NCI-H460 (cell line): ENCODE measurements around the gene FXYD6. TPM values are rescaled to one million over a fixed set of nuclear protein-coding genes. Genes with fewer than 3 reads are reported as not detected.
"Not testable (repeated sequence)": the region's sequence is repeated elsewhere in the genome, so short reads cannot be mapped to it uniquely, and the experiment has no call there.

Experiments used
- DNase-seq: peaks from one replicate; pipeline ENCODE4 v3.0.0-alpha.2; 2016; ENCODE audit warnings: low read depth; ENCODE audit errors: extremely low read depth
- total RNA-seq: library from RNA; depleted of rRNA; stranded (reverse); fragments of >200 nt; shearing (Covaris generic); gene quantifications from 2 replicates; pipeline ENCODE4 v1.2.3, GENCODE V29; 2014

The FXYD6 gene
- total RNA-seq, 1 experiment from 2014 or later = not detected

GRCh38 chr11:117871784-117872183, 4.7 kb downstream of the FXYD6 start:
- no peak for DNase-seq

DNA sequence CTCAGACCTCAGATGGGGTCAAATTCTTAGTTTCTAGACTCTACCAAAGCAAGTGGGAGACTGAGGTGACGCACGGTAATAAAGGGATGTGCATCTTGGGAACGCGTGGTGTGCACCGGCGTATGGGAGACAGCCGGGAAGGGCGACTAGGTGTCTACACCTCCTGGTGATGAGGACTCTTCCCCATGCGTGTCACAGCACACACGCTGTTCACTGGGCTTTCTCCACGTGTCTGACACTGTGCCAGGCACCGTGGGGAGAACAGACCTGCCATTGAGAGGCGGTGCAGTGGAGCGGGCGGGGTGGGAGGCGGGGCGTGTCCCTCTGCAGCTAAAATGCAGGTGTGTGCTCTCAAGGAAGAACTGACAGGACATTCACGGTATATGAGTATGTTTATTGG, 5.3 kb downstream of the FXYD6 start:
- no peak for DNase-seq

DNA sequence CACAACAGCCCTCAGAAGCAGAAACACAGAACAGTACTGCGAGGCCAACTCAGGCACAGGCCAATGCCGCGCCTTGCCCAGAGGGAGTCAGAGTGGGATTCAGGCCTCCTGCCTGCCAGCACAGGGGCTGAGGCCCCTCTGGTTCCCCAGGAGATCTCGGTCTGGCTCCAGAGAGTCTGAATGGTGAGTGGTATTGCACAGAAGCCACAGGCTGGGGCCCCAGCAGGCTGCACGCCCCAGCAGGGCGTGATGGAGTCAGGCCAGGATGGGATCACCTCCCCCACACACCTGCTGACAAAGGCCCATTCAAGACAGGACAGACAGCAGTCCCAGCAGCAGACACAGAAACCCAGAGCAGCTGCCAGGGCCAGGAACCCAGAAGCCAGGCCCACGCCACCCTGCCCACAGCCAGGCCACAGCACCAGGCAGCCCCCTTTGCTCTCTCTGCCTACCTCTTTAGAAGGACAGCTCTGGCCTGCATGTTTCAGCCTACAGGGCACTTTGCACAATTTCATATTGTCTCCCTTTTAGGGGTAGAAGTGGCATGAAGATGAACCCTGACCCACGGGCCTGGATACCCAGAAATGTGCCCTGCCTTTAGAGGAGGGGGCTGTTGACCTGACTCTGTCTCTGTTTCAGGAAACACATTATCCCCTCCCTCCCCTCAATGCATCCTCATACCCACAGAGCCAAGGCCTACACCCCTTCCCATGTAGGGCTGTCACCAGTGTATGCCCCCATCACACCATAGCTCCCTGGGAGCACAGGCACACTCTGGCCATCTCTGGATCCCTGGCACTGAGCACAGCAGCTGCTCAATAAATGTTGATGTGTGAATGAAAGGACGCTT, 6.1 kb downstream of the FXYD6 start:
- DNase-seq = no peak

- no peak for DNase-seq
Measured at GRCh38 chr11:117869604-117870003, 6.9 kb downstream of the FXYD6 start.

- no peak for DNase-seq
Measured at GRCh38 chr11:117868815-117869561, 7.5 kb downstream of the FXYD6 start.

DNA sequence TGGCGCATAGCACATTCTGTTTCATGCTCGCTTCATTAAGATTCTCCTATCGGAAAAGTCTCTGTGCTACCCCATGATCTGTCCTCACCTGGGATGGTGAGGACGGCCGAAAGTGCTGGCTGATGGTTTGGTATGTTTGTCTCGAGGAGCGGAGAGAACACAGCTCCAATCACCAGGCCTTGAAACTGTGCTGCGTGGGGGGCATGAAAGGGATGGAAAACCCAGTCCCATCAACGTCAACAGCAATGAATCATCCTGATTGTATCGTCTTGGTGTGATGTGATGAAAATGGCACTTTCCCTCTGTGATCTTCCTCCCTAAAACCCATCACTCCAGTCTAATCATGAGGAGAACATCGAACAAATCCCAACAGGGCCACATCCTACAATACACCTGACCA, 8.4 kb downstream of the FXYD6 start:
- no peak for DNase-seq

GRCh38 chr11:117866526-117866925, 9.9 kb downstream of the FXYD6 start:
- no peak for DNase-seq

- DNase-seq = not testable (repeated sequence)
Measured at GRCh38 chr11:117865546-117865945, 10.9 kb downstream of the FXYD6 start.

DNA sequence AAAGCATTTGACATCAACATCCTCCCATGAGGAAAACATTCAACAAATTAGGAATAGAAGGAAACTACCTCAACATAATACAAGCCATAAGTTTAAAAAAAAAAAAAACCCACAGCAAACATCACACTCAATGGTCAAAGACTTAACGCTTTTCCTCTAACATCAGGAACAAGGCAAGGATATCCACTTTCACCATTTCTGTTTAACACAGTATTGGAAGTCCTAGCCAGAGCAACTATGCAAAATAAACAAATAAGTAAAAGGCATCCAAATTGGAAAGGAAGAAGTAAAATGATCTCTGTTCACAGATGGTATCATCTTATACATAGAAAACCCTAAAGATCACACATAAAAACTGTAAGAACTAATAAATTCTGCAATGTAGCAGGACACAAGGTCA, 13.1 kb downstream of the FXYD6 start:
- no peak for DNase-seq

DNA sequence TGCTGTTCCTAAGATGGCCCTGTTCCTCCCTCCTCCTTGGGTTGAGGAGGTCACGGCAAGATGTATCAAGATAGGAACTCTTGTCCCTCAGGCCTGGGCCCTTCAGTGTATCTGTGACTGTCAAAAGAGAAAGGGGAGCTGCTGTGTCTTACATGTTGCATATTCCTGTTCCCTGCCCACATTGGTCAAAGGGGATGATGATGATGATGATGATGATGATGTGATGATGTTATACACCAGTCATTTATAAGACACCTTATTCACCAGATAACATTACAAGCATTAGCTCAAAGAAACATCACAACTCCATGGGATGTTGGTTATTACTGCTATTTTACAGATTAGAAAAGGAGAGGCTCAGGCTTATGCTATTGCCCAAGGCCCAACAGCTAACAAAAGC, 13.7 kb downstream of the FXYD6 start:
- no peak for DNase-seq

DNA sequence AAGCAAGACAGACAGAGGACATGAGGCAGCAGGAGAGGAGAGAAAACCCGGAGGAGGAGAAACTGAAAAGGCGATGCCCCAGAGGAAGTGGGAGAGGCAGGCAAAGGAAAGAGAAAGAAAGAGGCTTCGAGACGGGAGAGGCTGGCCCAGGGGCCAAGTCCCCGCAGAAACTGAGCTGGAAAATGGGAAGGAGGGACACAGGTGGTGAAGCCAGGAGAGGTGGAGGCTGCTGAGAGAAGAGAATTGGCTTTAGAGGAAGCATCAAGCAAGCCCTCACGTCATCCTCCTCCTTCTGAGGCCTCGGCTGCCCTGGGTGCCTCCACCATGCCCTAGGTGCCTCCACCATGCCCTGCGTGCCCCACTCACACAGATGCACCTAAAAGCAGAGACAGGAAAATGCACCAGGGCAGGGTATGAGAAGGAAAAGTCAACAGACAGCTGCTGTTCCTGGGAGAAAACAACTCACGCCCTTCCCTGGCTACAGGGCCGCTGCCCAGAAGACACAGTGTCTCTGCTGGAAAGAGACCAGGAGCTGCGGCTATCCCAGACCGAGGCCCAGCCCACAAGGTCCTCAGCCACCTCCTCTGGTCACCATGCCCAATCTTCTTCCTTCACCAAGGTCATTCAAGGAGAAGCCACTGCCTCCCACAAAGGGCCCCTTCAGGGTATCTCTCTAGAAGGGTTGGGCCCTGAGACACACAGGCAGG, 14.3 kb downstream of the FXYD6 start:
- DNase-seq = no peak

DNA sequence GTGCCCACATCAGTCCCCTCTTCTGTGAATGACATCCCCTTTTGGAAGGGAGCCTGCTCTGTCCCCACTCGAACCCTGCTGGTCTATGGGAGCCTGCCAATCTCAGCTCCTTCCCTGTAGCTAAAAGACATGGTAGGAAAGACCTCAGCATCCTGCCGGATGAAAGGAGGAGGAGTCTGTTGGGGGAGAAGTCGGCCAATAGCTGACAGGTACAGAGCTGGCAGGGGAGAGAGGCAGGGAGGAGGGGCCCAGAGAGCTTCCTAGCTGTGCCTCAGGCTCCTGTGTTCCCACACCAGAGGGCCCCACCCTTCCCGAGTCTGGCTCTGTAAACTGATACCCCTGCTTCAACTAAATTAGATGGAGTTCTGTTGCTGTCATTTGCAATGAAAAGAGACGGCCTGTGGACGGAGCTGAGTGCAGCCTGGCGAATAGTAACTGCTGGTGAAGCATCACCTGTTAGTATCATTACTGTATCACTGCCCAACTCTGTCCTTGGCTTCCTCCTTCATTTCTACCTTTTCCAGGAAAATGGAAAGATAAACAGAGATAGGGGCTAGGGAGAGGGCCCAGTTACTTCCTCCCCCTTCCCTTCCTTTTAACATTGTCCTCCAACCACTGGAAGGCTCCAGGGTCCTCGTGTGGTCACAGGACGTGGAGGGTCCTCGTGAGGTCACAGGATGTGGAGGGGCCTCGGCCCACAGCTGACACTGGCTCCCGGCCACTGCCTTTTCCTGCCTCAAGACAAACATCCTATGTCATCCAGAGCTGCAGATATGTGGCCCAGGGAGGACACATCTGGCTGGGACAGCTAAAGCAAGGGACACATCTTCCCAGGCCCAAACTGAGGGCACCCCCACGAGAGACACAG, 15.1 kb downstream of the FXYD6 start:
- DNase-seq = no peak

DNA sequence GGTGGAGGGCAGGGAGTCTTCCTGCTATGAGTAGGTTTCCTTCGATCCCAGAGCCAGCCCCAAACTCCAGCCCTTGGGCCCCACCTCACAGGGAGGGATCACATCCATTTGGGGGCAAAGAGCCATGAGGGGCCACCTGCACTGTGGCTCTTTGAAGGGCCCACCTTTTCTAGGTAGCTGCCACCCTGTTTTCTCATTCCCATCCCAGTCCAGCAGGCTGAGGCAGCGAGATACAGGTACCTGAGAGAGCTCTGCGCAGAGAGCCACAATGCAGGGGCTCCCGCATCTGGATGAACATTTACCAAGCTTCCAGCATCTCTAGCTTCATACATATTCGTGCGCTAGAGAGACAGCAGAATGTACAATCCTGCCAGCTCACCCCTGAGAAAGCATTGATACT, 16.3 kb downstream of the FXYD6 start:
- DNase-seq = no peak

- no peak for DNase-seq
Measured at GRCh38 chr11:117859488-117860112, 16.9 kb downstream of the FXYD6 start.

- DNase-seq = no peak
Measured at GRCh38 chr11:117859061-117859460, 17.4 kb downstream of the FXYD6 start.

DNA sequence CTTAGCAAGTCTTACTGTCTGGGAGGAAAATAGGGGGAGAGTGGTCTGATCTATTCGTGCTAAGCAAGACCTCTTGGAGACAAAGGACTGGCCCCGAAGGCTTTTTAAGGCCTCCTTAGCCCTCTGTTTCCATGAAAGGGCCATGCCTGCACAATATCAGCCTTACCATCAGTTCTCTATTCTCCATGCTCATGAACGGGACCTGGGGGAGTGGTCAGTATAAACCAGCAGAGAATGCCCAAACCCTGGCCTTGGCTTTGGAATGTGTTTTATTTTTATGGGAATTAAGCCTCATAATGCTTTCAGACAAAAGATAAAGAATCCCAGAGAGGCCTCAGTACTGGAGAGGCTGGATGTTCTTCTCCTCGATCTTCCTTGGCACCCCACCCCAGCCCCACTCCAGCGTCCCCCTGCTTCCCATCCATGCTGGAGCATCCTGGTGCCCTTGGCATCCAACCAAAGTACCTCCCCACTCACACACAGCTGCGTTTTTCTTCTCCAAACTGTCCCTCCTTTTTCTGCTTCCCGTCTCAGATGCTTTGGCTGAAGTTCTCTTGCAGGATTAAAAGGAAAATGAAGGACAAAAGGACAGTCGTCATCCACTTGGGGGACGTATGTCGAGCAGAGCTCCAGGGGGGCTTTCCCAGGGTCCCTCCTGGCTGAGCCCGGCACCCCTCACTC, 18.6 kb downstream of the FXYD6 start:
- no peak for DNase-seq

DNA sequence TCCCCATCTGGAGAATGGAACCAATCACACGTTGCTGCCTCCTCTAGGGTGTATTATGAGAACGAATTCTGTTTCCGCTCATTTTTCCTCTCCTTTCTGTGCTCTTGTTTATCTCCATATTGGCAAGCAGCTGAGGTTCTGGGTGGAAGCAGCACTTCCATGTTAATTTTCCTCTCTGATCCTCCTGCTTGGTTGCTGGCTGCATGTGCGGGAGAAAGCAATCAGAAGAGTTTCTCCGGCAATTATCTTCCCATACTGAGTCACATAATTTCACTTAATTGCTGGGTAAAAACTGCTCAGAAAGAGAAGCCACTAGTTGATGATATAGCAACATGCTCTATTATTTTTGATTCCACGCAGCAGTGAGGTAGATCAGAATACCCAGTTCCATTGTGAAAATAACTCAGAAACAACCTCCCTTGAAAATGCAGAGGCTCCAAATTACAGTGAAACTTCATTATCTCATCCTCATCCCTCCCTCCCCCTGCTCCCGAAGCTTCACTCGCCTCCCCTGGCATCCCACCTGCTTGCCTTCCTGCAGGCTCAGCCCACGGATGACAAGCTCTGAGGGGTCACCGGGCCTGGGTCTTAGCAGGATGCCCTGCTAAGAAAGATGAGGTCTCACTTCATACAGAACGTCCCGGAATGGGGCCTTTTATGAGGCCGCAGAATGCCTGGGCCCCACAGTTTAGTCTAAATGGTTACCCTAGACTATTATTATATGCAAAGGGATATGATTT, 20.4 kb downstream of the FXYD6 start:
- DNase-seq = no peak

DNA sequence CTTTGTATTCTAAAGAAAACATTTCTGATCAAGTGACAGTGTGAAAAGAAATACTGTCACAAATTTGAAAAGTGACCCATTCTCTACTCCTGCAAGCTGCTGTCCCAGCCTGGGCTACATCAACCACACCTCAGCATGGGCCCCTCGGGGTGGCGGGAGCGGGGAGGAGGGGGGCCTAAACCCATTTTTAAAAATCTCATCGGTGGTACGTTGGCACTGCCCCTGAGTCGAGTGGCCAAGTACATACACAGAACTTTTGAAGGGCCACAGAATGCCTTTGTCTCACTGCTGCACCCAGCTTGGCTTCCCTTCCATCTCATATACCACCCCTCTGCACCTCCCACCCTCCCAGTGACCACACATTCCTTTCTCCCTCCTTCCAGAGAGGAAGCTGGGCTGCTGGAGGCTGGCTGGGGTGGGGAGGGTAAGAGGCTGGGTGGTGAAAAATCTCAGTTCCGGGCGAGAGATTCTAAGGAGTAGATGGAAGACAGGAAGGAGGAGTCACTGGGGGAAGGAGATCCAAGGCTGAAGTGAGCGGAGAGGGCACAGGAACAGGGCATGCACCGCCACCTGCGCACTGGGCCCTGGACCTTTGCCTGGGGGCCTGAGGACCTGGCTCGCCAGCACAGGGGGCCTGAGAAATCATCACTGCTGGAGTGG, 21.1 kb downstream of the FXYD6 start:
- DNase-seq = no peak
